Measurements from ENCODE around the gene UNC5CL. TPM values are rescaled to one million over a fixed set of nuclear protein-coding genes. Genes with fewer than 3 reads are reported as not detected.

Gene UNC5CL
- total and polyA plus RNA-seq, 2 experiments from 2014 or later = 0.87 to 1.2 TPM

GRCh38 chr6:41075651-41076626 lies 36.9 kb upstream of the UNC5CL start:
- no peak overlapping the region; the same call in 1 of the 2 replicates for H3K27ac ChIP-seq (ENCODE audit: low read depth)
- H3K4me2 ChIP-seq = peak overlapping the region; percentile 90
- peaks cover 2% of the 10 kb centered on the region; the same call in 1 of the 2 replicates for H3F3A ChIP-seq (replicated peaks; ENCODE audit: low read depth)
- no peak overlapping the region for H2AFZ ChIP-seq
- peaks cover 22% of the 10 kb centered on the region; the same call in 1 of the 2 replicates for H3K36me3 ChIP-seq (ENCODE audit: insufficient read depth)
- H4K20me1 ChIP-seq (replicated peaks; ENCODE audit: insufficient read depth) = peaks cover 23% of the 10 kb centered on the region
- Mint-ChIP-seq H3K27me3 (ENCODE audit: insufficient read depth, low read depth, poor library complexity) (peaks cover 11% of the 10 kb centered on the region), H3K4me1 (peaks cover 27% of the 10 kb centered on the region), H3K9me3 (no peaks in the 10 kb centered on the region; the same call in 2 of the 3 replicates), H3K36me3 (ENCODE audit: low read depth) (peaks cover 26% of the 10 kb centered on the region), H3K27ac (0 out of 2 replicates have a peak overlapping the region, but pooled peaks have one; percentile 10), H3K4me3 (peak overlapping the region; percentile 91)
- DNase-seq (ENCODE audit: low spot score) (no peak), ATAC-seq (no peak)
- H3K79me2 ChIP-seq (replicated peaks; ENCODE audit: insufficient read depth) = peaks cover 77% of the 10 kb centered on the region
- H3K4me3 ChIP-seq = peak overlapping the region; percentile 66; the same call in 1 of the 2 replicates
- H3K27me3 ChIP-seq (ENCODE audit: insufficient read depth) = no peaks in the 10 kb centered on the region
- H3K4me1 ChIP-seq (ENCODE audit: insufficient read depth) = peaks cover 25% of the 10 kb centered on the region
- H3K9me2 ChIP-seq (ENCODE audit: insufficient read depth) = no peaks in the 10 kb centered on the region
- TF ChIP-seq STAT1 (IDR thresholded peaks at IDR 0.05; ENCODE audit: unreplicated experiment) = no peak
- TF ChIP-seq CREB1 (CRISPR knock-in tag; IDR thresholded peaks at IDR 0.05; ENCODE audit: low read depth) = no peak
- no peak for TF ChIP-seq JUNB (IDR thresholded peaks at IDR 0.05; ENCODE audit: unreplicated experiment)
- TF ChIP-seq, protein P1, sequence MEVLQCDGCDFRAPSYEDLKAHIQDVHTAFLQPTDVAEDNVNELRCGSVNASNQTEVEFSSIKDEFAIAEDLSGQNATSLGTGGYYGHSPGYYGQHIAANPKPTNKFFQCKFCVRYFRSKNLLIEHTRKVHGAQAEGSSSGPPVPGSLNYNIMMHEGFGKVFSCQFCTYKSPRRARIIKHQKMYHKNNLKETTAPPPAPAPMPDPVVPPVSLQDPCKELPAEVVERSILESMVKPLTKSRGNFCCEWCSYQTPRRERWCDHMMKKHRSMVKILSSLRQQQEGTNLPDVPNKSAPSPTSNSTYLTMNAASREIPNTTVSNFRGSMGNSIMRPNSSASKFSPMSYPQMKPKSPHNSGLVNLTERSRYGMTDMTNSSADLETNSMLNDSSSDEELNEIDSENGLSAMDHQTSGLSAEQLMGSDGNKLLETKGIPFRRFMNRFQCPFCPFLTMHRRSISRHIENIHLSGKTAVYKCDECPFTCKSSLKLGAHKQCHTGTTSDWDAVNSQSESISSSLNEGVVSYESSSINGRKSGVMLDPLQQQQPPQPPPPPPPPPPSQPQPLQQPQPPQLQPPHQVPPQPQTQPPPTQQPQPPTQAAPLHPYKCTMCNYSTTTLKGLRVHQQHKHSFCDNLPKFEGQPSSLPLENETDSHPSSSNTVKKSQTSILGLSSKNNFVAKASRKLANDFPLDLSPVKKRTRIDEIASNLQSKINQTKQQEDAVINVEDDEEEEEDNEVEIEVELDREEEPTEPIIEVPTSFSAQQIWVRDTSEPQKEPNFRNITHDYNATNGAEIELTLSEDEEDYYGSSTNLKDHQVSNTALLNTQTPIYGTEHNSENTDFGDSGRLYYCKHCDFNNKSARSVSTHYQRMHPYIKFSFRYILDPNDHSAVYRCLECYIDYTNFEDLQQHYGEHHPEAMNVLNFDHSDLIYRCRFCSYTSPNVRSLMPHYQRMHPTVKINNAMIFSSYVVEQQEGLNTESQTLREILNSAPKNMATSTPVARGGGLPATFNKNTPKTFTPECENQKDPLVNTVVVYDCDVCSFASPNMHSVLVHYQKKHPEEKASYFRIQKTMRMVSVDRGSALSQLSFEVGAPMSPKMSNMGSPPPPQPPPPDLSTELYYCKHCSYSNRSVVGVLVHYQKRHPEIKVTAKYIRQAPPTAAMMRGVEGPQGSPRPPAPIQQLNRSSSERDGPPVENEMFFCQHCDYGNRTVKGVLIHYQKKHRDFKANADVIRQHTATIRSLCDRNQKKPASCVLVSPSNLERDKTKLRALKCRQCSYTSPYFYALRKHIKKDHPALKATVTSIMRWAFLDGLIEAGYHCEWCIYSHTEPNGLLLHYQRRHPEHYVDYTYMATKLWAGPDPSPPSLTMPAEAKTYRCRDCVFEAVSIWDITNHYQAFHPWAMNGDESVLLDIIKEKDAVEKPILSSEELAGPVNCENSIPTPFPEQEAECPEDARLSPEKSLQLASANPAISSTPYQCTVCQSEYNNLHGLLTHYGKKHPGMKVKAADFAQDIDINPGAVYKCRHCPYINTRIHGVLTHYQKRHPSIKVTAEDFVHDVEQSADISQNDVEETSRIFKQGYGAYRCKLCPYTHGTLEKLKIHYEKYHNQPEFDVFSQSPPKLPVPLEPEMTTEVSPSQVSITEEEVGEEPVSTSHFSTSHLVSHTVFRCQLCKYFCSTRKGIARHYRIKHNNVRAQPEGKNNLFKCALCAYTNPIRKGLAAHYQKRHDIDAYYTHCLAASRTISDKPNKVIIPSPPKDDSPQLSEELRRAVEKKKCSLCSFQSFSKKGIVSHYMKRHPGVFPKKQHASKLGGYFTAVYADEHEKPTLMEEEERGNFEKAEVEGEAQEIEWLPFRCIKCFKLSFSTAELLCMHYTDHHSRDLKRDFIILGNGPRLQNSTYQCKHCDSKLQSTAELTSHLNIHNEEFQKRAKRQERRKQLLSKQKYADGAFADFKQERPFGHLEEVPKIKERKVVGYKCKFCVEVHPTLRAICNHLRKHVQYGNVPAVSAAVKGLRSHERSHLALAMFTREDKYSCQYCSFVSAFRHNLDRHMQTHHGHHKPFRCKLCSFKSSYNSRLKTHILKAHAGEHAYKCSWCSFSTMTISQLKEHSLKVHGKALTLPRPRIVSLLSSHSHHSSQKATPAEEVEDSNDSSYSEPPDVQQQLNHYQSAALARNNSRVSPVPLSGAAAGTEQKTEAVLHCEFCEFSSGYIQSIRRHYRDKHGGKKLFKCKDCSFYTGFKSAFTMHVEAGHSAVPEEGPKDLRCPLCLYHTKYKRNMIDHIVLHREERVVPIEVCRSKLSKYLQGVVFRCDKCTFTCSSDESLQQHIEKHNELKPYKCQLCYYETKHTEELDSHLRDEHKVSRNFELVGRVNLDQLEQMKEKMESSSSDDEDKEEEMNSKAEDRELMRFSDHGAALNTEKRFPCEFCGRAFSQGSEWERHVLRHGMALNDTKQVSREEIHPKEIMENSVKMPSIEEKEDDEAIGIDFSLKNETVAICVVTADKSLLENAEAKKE (CRISPR knock-in tag; IDR thresholded peaks at IDR 0.05) = no peak
- TF ChIP-seq CTCF (conservative IDR thresholded peaks at IDR 0.05; ENCODE audit: low read depth in 2 of 2) = no peak
- TF ChIP-seq EZH2phosphoT487 (IDR thresholded peaks at IDR 0.05; ENCODE audit: unreplicated experiment) = no peak
- no peak for TF ChIP-seq REST (IDR thresholded peaks at IDR 0.05; ENCODE audit: unreplicated experiment)
- no peak for TF ChIP-seq POLR2AphosphoS5 (IDR thresholded peaks at IDR 0.05; ENCODE audit: low read depth)
- TF ChIP-seq EZH2 (IDR thresholded peaks at IDR 0.05; ENCODE audit: low read depth, unreplicated experiment) = no peak
- no peak for TF ChIP-seq ETS1 (IDR thresholded peaks at IDR 0.05)

Measured in GM23338 (cell line).